ENCODE results near the gene B3GALT4. TPM values are rescaled to one million over a fixed set of nuclear protein-coding genes. Genes with fewer than 3 reads are reported as not detected.

Gene B3GALT4
- total and polyA plus RNA-seq, 2 donors (not counting 1 experiment from before 2014, with no cell fraction given) = 10.2 to 44.1 TPM

DNA sequence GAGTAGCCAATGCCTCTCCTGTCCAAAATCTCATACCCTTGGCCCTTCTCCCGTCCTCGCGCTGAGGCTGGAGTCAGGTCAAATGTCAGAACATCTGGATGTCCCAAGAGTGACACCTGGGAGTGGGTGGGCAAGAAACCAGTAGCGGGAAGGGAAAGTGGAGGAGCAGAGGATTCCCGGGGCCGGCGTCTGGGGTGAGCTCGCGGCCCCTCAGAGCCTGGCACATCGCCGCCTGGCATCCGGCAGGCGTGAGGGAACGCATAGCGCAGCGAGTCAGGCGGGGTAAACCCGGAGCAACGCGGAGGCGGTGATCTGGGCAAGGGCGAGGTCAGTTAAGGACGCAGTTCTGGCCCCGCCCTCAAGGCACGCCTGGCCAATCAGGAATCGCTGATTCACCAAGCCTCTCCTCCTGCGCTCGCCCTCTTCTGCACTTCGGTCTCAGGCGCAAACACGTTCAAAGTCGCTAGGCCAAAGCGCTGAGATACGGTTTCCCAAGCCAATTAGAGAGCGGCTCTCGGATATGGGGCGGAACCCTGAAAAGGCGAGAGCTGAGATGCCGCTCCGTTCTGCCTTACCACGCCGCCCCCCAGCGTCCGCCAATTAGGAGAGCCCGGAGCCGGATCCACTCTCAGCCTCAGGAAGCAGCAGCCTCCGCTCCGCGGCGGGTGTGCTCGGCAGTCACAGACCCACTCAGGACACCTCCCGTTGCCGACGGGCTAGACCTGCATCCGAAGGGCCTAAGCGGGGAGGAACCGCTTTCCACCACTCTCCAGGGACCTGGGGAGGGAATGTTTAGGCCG, 27.8 kb upstream of the B3GALT4 start:
- Histone ChIP-seq H3K27me3 (replicated peaks in 1 of 4; ENCODE audit: control extremely low read depth in 1 of 4, control insufficient read depth in 3 of 4, insufficient read depth in 4 of 4, low read length in 3 of 4) (peaks cover 0 to 4% (median 0%) of the 10 kb centered on the region in 4 experiments), H3K4me1 (ENCODE audit: control insufficient read depth in 2 of 2, insufficient read depth in 2 of 2, low read length in 2 of 2) (peaks cover 12 to 24% of the 10 kb centered on the region in 2 donors), H3K9me3 (ENCODE audit: control extremely low read depth in 1 of 3, control insufficient read depth in 2 of 3, insufficient read depth in 1 of 3, low read length in 2 of 3) (no peaks in the 10 kb centered on the region), H3K79me2 (ENCODE audit: control insufficient read depth, insufficient read depth, low read length) (peaks cover 9% of the 10 kb centered on the region), H3K36me3 (replicated peaks in 1 of 2; ENCODE audit: control extremely low read depth in 1 of 2, control insufficient read depth in 1 of 2, extremely low read depth in 1 of 2, insufficient read depth in 2 of 2, low read length in 1 of 2) (peaks cover 0 to 9% of the 10 kb centered on the region in 2 experiments), H3K9ac (ENCODE audit: low read length) (peak overlapping the region; percentile 76), H3K27ac (ENCODE audit: low read length in 2 of 2) (peak overlapping the region; percentile 75 to 88), H3K4me3 (ENCODE audit: control extremely low read depth in 1 of 5, extremely low read depth in 1 of 5, insufficient read depth in 1 of 5, low read depth in 2 of 5, low read length in 4 of 5) (peak overlapping the region; percentile 63 to 84 (median 75)), H4K20me1 (ENCODE audit: control insufficient read depth, insufficient read depth, low read length, poor library complexity, severe bottlenecking) (no peaks in the 10 kb centered on the region), H2AFZ (ENCODE audit: insufficient read depth, low read depth, low read length, poor library complexity, severe bottlenecking) (peak overlapping the region; percentile 87), H3K4me2 (replicated peaks; ENCODE audit: low read depth, low read length, poor library complexity, severe bottlenecking) (peak overlapping the region; percentile 98)
- ChIA-PET POLR2A (interaction anchor here (0.5 to 1.8 kb wide), 12 partner anchors 23 to 1273 kb away, joined by 3 to 13 read pairs (median 5); partner anchors contain the start of genes B3GALT4, HLA-DPB1, HSD17B8 and RING1), CTCF (interaction anchor here (0.6 to 6.0 kb wide), 47 partner anchors 9 to 835 kb away, joined by 3 to 80 read pairs (median 5); partner anchors contain the start of genes B3GALT4, HLA-DPB1, HSD17B8 and PFDN6)
- intact Hi-C loops (cut with micrococcal nuclease) = loop anchor here (1.0 to 10.0 kb wide), 14 partner anchors 22 to 354 kb away; partner anchors contain the start of genes HLA-DMB, HSD17B8, KIFC1 and PFDN6
- peak overlapping the region; percentile 97 for H3K27ac Mint-ChIP-seq
- no peaks in the 10 kb centered on the region for H3K9me3 Mint-ChIP-seq (ENCODE audit: insufficient read depth)
- H3K4me1 Mint-ChIP-seq = peaks cover 31% of the 10 kb centered on the region
- peak overlapping the region; percentile 97 for H3K4me3 Mint-ChIP-seq
- TF ChIP-seq CTCF (IDR thresholded peaks at IDR 0.05) (no peak), EZH2 (IDR thresholded peaks at IDR 0.05; ENCODE audit: borderline replicate concordance, insufficient read depth, low read depth, low read length, poor library complexity, severe bottlenecking) (no peak)
- WGBS (ENCODE audit: insufficient coverage) = under 1% methylated on average over 53 of the region's 58 CpGs
- peak; percentile 85 for ATAC-seq (ENCODE audit: low read depth)
- DNase-seq = peak; percentile 99
- peaks cover 4% of the 10 kb centered on the region for H3K27me3 Mint-ChIP-seq

Measured in B cell (primary cell).